Neutrophil (primary cell): ENCODE results near the gene CBLL1.

Experiments used
- H3K27ac ChIP-seq: fragments of 200-600 bp; sonication (generic); 2 replicates; pipeline ENCODE4 v1.5.1; 2016; ENCODE audit warnings: mild to moderate bottlenecking, moderate library complexity
- H3K27me3 ChIP-seq: fragments of 200-600 bp; sonication (generic); 2 replicates; pipeline ENCODE4 v1.6.0; 2016; ENCODE audit warnings: mild to moderate bottlenecking
- H3K36me3 ChIP-seq: fragments of 200-600 bp; sonication (generic); 2 replicates; pipeline ENCODE4 v1.5.1; 2017
- H3K4me1 ChIP-seq, 2 experiments: fragments of 200-600 bp in 1 of 2; sonication (generic) in 1 of 2; 1 replicate in 1 of 2; 2 replicates in 1 of 2; pipeline versions ENCODE4 v1.5.1 to v1.6.1; 2013 to 2016; ENCODE audit warnings: low read depth in 1 of 2, low read length in 1 of 2, mild to moderate bottlenecking in 1 of 2, moderate library complexity in 1 of 2; ENCODE audit not compliant: control insufficient read depth in 1 of 2, insufficient read depth in 1 of 2
- H3K4me3 ChIP-seq, 2 experiments: fragments of 200-600 bp in 1 of 2; sonication (generic) in 1 of 2; 1 replicate in 1 of 2; 2 replicates in 1 of 2; pipeline ENCODE4 v1.5.1; 2013 to 2016; ENCODE audit warnings: low read depth in 1 of 2, low read length in 1 of 2, mild to moderate bottlenecking in 1 of 2, moderate library complexity in 1 of 2
- H3K9me3 ChIP-seq: fragments of 200-600 bp; sonication (generic); 2 replicates; pipeline ENCODE4 v1.5.1; 2016
- TF ChIP-seq, protein P1 (sequence below): fragments of 200-600 bp; sonication (generic); IDR thresholded peaks from 2 replicates; pipeline ENCODE4 v1.5.1; 2016; ENCODE audit warnings: antibody characterized with exemption

CBLL1 gene

DNA sequence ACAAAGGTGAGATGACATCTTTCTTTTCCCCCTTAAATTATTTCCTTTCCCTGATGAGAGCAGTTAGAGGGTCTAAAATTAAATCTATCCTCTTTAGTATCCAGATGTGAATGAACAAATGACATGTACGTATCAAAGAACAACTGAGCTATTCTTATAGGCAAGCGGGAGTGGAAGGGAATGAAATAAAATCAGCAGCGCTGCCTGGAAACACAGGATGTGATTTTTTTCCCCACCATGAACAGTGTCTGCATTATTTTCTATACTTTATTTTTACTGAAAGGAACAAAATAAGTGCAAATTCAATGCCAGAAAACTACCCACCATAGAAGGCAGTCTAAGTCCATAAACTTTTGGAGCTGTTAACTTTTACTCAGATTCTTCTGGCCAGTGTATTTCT, 42.8 kb upstream of the CBLL1 start:
- Histone ChIP-seq H3K4me3 (no peak overlapping the region), H3K27ac (no peak overlapping the region), H3K9me3 (no peaks in the 10 kb centered on the region), H3K4me1 (no peaks in the 10 kb centered on the region), H3K36me3 (no peaks in the 10 kb centered on the region), H3K27me3 (no peaks in the 10 kb centered on the region)
- TF ChIP-seq, protein P1, sequence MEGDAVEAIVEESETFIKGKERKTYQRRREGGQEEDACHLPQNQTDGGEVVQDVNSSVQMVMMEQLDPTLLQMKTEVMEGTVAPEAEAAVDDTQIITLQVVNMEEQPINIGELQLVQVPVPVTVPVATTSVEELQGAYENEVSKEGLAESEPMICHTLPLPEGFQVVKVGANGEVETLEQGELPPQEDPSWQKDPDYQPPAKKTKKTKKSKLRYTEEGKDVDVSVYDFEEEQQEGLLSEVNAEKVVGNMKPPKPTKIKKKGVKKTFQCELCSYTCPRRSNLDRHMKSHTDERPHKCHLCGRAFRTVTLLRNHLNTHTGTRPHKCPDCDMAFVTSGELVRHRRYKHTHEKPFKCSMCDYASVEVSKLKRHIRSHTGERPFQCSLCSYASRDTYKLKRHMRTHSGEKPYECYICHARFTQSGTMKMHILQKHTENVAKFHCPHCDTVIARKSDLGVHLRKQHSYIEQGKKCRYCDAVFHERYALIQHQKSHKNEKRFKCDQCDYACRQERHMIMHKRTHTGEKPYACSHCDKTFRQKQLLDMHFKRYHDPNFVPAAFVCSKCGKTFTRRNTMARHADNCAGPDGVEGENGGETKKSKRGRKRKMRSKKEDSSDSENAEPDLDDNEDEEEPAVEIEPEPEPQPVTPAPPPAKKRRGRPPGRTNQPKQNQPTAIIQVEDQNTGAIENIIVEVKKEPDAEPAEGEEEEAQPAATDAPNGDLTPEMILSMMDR: no peak

GRCh38 chr7:107703219-107703618, 40.7 kb upstream of the CBLL1 start:
- H3K9me3 ChIP-seq: no peaks in the 10 kb centered on the region
- H3K27me3 ChIP-seq: no peaks in the 10 kb centered on the region
- no peaks in the 10 kb centered on the region for H3K36me3 ChIP-seq
- no peaks in the 10 kb centered on the region for H3K4me1 ChIP-seq
- no peak overlapping the region for H3K4me3 ChIP-seq
- TF ChIP-seq, protein P1: no peak
- H3K27ac ChIP-seq: no peak overlapping the region

- Histone ChIP-seq H3K9me3 (no peaks in the 10 kb centered on the region), H3K36me3 (no peaks in the 10 kb centered on the region), H3K27ac (no peak overlapping the region), H3K4me1 (no peaks in the 10 kb centered on the region), H3K4me3 (no peak overlapping the region), H3K27me3 (no peaks in the 10 kb centered on the region)
- TF ChIP-seq, protein P1: no peak
Measured at GRCh38 chr7:107703872-107704271, 40.1 kb upstream of the CBLL1 start.

DNA sequence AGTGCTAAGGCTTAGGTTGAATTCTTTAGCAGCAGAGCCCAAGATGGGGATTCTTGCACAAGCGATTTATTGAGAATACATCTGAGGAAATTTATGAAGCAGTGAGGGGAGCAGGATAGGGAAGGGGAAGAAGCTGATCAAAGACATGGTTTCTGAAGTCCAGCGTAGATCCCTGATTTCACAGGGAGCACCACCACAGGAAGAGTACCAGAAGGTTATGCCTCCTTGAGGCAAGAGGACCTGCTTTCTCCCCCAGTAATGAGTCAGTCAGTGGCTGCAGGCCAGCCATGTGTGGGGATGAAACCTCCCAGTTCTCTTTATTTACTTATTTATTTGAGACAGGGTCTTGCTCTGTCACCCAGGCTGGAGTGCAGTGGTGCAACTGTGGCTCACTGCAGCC, 35.0 kb upstream of the CBLL1 start:
- Histone ChIP-seq H3K4me3 (no peak overlapping the region), H3K27me3 (no peaks in the 10 kb centered on the region)
- TF ChIP-seq, protein P1: no peak

GRCh38 chr7:107711301-107711700, 32.6 kb upstream of the CBLL1 start:
- H3K9me3 ChIP-seq: no peaks in the 10 kb centered on the region
- no peak overlapping the region for H3K4me3 ChIP-seq
- no peak overlapping the region for H3K27ac ChIP-seq
- H3K27me3 ChIP-seq: no peaks in the 10 kb centered on the region
- H3K4me1 ChIP-seq: no peaks in the 10 kb centered on the region
- no peaks in the 10 kb centered on the region for H3K36me3 ChIP-seq
- TF ChIP-seq, protein P1: no peak

More for the DNA sequence above, 35.0 kb upstream of the CBLL1 start:
- Histone ChIP-seq H3K27ac (no peak overlapping the region), H3K9me3 (no peaks in the 10 kb centered on the region), H3K4me1 (no peaks in the 10 kb centered on the region), H3K36me3 (no peaks in the 10 kb centered on the region)

- TF ChIP-seq, protein P1: no peak
- Histone ChIP-seq H3K9me3 (no peaks in the 10 kb centered on the region), H3K4me3 (no peak overlapping the region), H3K4me1 (no peaks in the 10 kb centered on the region), H3K36me3 (no peaks in the 10 kb centered on the region), H3K27me3 (no peaks in the 10 kb centered on the region), H3K27ac (no peak overlapping the region)
Measured at GRCh38 chr7:107712025-107712424, 31.9 kb upstream of the CBLL1 start.
